Measurements from ENCODE around the gene KIF12. TPM values are rescaled to one million over a fixed set of nuclear protein-coding genes. Genes with fewer than 3 reads are reported as not detected.
A peak's percentile ranks its signal among the peaks of the same experiment; 100 is the strongest.

Gene KIF12
- total RNA-seq, 1 donor from 2014 or later = not detected

DNA sequence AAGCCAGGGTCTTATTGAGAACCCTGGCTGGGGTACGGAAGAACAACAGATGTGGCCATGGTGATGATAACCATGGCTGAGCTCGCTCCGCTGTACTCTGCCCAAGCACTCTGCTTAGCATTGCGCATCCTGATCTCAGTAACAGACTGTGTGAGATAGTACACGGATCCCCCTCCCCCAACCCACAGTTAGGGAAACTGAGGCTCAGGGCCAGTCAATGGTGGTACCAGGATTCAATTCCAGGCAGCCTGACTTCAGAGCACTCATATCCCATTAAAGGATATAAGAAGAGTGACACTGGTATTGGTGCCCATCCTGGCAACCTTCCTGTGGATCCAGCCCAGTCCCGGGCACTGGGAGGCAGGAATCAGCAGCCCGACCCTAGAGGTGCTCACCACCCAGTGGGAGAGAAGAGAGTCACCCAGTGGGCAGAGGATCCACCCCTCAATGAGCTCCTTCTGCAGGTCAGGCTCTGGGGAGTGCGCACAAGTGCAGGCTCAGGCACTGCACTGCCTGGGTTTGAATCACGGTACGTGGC lies 26.5 kb upstream of the KIF12 start:
- H3K4me1 Mint-ChIP-seq = peaks cover 7% of the 10 kb centered on the region
- no peak overlapping the region for H3K4me3 Mint-ChIP-seq
- no peaks in the 10 kb centered on the region for H3K9me3 Mint-ChIP-seq
- TF ChIP-seq, protein P1, sequence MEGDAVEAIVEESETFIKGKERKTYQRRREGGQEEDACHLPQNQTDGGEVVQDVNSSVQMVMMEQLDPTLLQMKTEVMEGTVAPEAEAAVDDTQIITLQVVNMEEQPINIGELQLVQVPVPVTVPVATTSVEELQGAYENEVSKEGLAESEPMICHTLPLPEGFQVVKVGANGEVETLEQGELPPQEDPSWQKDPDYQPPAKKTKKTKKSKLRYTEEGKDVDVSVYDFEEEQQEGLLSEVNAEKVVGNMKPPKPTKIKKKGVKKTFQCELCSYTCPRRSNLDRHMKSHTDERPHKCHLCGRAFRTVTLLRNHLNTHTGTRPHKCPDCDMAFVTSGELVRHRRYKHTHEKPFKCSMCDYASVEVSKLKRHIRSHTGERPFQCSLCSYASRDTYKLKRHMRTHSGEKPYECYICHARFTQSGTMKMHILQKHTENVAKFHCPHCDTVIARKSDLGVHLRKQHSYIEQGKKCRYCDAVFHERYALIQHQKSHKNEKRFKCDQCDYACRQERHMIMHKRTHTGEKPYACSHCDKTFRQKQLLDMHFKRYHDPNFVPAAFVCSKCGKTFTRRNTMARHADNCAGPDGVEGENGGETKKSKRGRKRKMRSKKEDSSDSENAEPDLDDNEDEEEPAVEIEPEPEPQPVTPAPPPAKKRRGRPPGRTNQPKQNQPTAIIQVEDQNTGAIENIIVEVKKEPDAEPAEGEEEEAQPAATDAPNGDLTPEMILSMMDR (conservative IDR thresholded peaks at IDR 0.05) = no peak
- no peaks in the 10 kb centered on the region for H3K36me3 Mint-ChIP-seq (ENCODE audit: low read depth)
- H3K27ac Mint-ChIP-seq (ENCODE audit: unreplicated experiment) = no peak overlapping the region
- no peak for DNase-seq (ENCODE audit: low read depth, low spot score)
- H3K27me3 Mint-ChIP-seq (ENCODE audit: low read depth) = peaks cover 2% of the 10 kb centered on the region

DNA sequence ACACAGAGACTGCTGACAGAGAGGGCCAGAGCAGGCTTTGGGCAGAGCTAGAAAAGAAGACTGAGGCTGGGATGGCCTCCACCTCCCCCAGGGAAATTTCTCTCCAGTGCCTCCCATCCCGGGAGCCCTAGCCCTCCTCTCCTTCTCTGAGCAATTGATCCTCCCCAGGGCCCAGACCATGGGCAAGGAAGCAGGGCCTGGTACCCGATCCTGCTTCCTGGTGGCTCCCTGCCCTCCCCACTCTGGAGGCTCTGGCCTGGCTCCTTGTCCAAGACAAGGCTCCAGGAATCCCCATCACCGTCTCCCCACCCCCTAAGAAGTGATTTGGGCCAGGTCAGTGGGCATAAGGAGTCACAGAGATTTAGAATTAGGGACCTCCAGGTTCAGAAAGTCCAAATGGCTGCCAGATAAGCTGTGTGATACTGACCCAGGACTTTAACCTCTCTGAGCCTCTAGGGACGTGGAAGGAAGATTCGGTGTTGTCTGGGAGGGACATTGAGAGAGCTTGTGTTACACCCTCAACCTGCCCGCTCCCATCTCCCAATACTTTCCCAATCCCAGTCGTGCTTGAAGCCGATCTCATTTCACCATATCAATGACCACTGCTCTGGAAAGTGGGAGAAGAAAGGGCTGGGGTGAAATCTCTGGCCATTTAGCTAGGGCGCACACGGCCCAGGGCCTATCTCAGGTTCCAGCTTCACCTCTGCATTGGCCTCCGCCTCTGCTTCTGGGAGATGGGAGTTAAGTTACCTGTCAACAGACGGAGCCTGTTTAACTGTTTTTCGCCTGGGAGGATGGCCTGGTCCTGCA lies 25.8 kb upstream of the KIF12 start:
- Mint-ChIP-seq H3K27me3 (ENCODE audit: low read depth) (peaks cover 3% of the 10 kb centered on the region), H3K36me3 (ENCODE audit: low read depth) (no peaks in the 10 kb centered on the region), H3K4me1 (peaks cover 8% of the 10 kb centered on the region), H3K4me3 (no peak overlapping the region), H3K27ac (ENCODE audit: unreplicated experiment) (no peak overlapping the region), H3K9me3 (no peaks in the 10 kb centered on the region)
- TF ChIP-seq, protein P1 (conservative IDR thresholded peaks at IDR 0.05) = no peak
- no peak for DNase-seq (ENCODE audit: low read depth, low spot score)

DNA sequence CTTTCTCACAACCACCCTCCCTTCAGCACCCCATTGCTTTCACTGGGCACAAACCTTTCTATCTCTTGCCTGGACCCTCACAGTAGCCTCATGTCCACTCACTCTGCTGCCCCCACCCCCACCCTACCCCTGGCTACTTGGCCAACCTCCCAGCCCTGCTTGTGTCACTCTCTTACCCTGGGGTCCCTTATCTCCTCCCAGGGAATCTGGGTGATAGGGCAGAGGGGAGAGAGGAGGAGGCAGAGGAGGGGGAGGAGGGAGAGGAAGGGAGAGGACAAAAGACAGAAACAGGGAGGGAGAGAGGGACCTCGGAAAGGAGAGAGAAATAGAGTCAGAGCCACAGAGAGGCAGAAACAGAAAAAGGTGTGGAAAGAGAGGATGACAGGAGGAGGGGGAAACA lies 25.0 kb upstream of the KIF12 start:
- Mint-ChIP-seq H3K4me1 (peaks cover 8% of the 10 kb centered on the region), H3K27me3 (ENCODE audit: low read depth) (peaks cover 3% of the 10 kb centered on the region), H3K9me3 (no peaks in the 10 kb centered on the region), H3K36me3 (ENCODE audit: low read depth) (no peaks in the 10 kb centered on the region), H3K27ac (ENCODE audit: unreplicated experiment) (peak overlapping the region; percentile 31), H3K4me3 (no peak overlapping the region)
- no peak for DNase-seq (ENCODE audit: low read depth, low spot score)
- TF ChIP-seq, protein P1 (conservative IDR thresholded peaks at IDR 0.05) = no peak

DNA sequence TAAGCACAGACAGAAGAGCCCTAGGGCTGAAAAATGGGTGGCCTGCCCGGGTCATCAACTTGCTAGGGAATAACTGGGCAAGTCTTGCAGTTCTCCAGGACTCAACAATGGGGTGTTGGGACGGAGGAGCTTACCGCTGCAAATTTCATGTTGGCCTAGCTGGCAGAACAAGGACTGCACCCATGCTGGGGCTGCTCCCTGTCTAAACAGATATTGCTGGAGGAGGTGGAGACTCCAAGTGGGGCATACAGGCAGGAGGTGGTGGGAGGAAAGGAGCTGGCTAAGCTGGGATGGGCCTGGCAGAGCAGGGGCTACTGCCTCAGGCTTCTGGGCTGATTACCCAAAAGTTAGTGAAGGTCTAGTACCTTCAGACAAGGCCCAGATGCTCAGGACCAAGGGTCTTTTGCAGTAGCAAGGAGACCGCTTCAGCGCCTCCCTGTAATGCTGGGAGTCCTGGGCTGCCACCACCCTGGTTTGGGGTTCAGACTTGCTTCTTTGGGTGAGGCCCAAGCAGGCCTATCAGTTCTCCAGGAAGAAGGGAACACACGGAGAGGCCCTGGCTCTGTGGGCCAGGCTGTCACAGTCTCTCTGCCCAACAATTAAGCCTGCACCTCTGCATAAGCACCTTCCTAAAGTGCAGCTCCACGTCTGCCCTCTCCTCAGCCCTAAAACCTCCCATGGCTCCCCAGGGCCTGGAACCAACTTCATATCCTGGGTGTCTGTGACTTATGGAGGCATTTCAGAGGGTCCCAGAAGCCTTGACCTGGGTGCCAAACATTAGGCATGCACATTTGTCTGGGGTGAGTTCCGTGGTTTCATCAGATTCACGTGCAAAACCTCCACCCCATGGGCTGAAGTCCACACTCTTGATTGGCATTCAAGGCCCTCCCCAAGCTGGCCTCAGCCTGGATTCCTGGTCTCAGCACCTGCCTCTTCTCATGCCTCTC lies 24.2 kb upstream of the KIF12 start:
- no peaks in the 10 kb centered on the region for H3K9me3 Mint-ChIP-seq
- H3K27me3 Mint-ChIP-seq (ENCODE audit: low read depth) = peaks cover 3% of the 10 kb centered on the region
- no peaks in the 10 kb centered on the region for H3K36me3 Mint-ChIP-seq (ENCODE audit: low read depth)
- H3K27ac Mint-ChIP-seq (ENCODE audit: unreplicated experiment) = no peak overlapping the region
- no peak for DNase-seq (ENCODE audit: low read depth, low spot score)
- no peak overlapping the region for H3K4me3 Mint-ChIP-seq
- H3K4me1 Mint-ChIP-seq = peaks cover 15% of the 10 kb centered on the region
- TF ChIP-seq, protein P1 (conservative IDR thresholded peaks at IDR 0.05) = no peak

Data from neural crest cell (in vitro differentiated cells).